Gastroesophageal sphincter (tissue), 4 donors: ENCODE results near the gene MXD3. TPM values are rescaled to one million over a fixed set of nuclear protein-coding genes. Genes with fewer than 3 reads are reported as not detected.
A peak's percentile ranks its signal among the peaks of the same experiment; 100 is the strongest.

Experiments used
- ATAC-seq: fragments of 150-250 bp; one replicate; pipeline ENCODE4 v1.9.1; 2016; ENCODE audit warnings: mild to moderate bottlenecking, moderate library complexity
- H3K27ac ChIP-seq, 4 donors: fragments of 200-600 bp; sonication (generic) in 3 of 4; 1 replicate in 3 of 4; 2 replicates in 1 of 4; pipeline ENCODE4 v1.5.1; 2016 to 2019
- H3K27me3 ChIP-seq: fragments of 200-600 bp; sonication (generic); one replicate; pipeline ENCODE4 v1.5.1; 2019
- H3K36me3 ChIP-seq, 2 donors: fragments of 200-600 bp; sonication (generic); one replicate each; pipeline ENCODE4 v1.5.1; 2019; ENCODE audit warnings: control low read depth in 1 of 2
- H3K4me1 ChIP-seq, 3 donors: fragments of 200-600 bp; sonication (generic); 1 replicate in 2 of 3; 2 replicates in 1 of 3; pipeline ENCODE4 v1.5.1; 2016 to 2019; ENCODE audit warnings: control low read depth in 2 of 3
- H3K4me3 ChIP-seq, 2 donors: fragments of 200-600 bp; sonication (generic); one replicate each; pipeline ENCODE4 v1.5.1; 2019; ENCODE audit warnings: mild to moderate bottlenecking in 1 of 2, moderate library complexity in 1 of 2
- H3K9me3 ChIP-seq, 3 donors: fragments of 200-600 bp; sonication (generic); one replicate each; pipeline ENCODE4 v1.5.1; 2017 to 2019; ENCODE audit warnings: control low read depth in 2 of 3
- CTCF ChIP-seq, 4 experiments: fragments of 200-600 bp in 2 of 4; fragments of 450-650 bp in 2 of 4; sonication (generic) in 1 of 4; IDR thresholded peaks; one replicate each; pipeline ENCODE4 v1.5.1; 2017 to 2019; ENCODE audit warnings: antibody characterized with exemption in 4 of 4, mild to moderate bottlenecking in 2 of 4, moderate library complexity in 2 of 4
- EP300 ChIP-seq: sonication (generic); formaldehyde crosslinking; IDR thresholded peaks from one replicate; pipeline ENCODE4 v1.6.1; 2017; ENCODE audit warnings: antibody characterized with exemption, mild to moderate bottlenecking
- POLR2A ChIP-seq, 2 donors: fragments of 450-650 bp; IDR thresholded peaks; one replicate each; pipeline ENCODE4 v1.6.1; 2017; ENCODE audit warnings: antibody characterized with exemption in 2 of 2, mild to moderate bottlenecking in 2 of 2, moderate library complexity in 1 of 2
- POLR2AphosphoS5 ChIP-seq: sonication (generic); formaldehyde crosslinking; IDR thresholded peaks from one replicate; pipeline ENCODE4 v1.6.1; 2017; ENCODE audit warnings: antibody characterized with exemption
- WGBS, 2 donors: methylation state at CpG; one replicate each; pipeline ENCODE4 v1.1.5; 2018; ENCODE audit warnings: low coverage in 1 of 2; 5-methylcytosine and 5-hydroxymethylcytosine counted together
- total RNA-seq, 4 donors: library from RNA; depleted of rRNA; stranded (reverse); fragments of >200 nt; gene quantifications; one replicate each; pipeline ENCODE4 v1.1.0, GENCODE V29; 2016

MXD3 gene
- total RNA-seq, 4 donors from 2014 or later, result 1.7 to 10.9 (median 6.3) TPM

GRCh38 chr5:177311392-177311722, 341 bp downstream of the MXD3 start:
- Histone ChIP-seq H3K27me3 (no peaks in the 10 kb centered on the region), H3K9me3 (no peaks in the 10 kb centered on the region), H3K4me1 (peaks cover 0 to 28% (median 18%) of the 10 kb centered on the region in 3 donors), H3K36me3 (peaks cover 0 to 17% of the 10 kb centered on the region in 2 donors), H3K27ac (peak overlapping the region in 2 of 4 donors; percentile 56 to 74), H3K4me3 (peak overlapping the region; percentile 36 to 63)
- no peak for TF ChIP-seq POLR2A (IDR thresholded peaks at IDR 0.05)
- TF ChIP-seq EP300, result no peak
- TF ChIP-seq CTCF (IDR thresholded peaks at IDR 0.05), result no peak
- no peak for TF ChIP-seq POLR2AphosphoS5
- WGBS, 2 donors, result no CpG with 5 or more reads among the region's 23 CpGs
- peak; percentile 2 for ATAC-seq

GRCh38 chr5:177310757-177311391, 824 bp downstream of the MXD3 start:
- ATAC-seq, result no peak
- H3K27ac ChIP-seq, result peak overlapping the region in 1 of 4 donors; percentile 74
- 16 to 33% methylated on average over 5 to 8 of the region's 20 CpGs for WGBS, 2 donors
- TF ChIP-seq CTCF (IDR thresholded peaks at IDR 0.05) (no peak), POLR2A (IDR thresholded peaks at IDR 0.05) (no peak), POLR2AphosphoS5 (no peak), EP300 (no peak)
- peaks cover 0 to 22% of the 10 kb centered on the region in 2 donors for H3K36me3 ChIP-seq
- peaks cover 0 to 32% (median 18%) of the 10 kb centered on the region in 3 donors for H3K4me1 ChIP-seq
- no peaks in the 10 kb centered on the region for H3K27me3 ChIP-seq
- no peaks in the 10 kb centered on the region for H3K9me3 ChIP-seq
- peak overlapping the region in 1 of 2 donors; percentile 63 for H3K4me3 ChIP-seq

- H3K27ac ChIP-seq, result no peak overlapping the region
- no peaks in the 10 kb centered on the region for H3K9me3 ChIP-seq
- peaks cover 0 to 27% of the 10 kb centered on the region in 2 donors for H3K36me3 ChIP-seq
- H3K4me3 ChIP-seq, result no peak overlapping the region
- ATAC-seq, result no peak
- WGBS, 2 donors, result 80 to 89% methylated on average over 1 to 3 of the region's 13 CpGs
- H3K4me1 ChIP-seq, result peaks cover 0 to 38% (median 18%) of the 10 kb centered on the region in 3 donors
- TF ChIP-seq POLR2AphosphoS5 (no peak), CTCF (IDR thresholded peaks at IDR 0.05) (no peak), POLR2A (IDR thresholded peaks at IDR 0.05) (no peak), EP300 (no peak)
- no peaks in the 10 kb centered on the region for H3K27me3 ChIP-seq
Measured at GRCh38 chr5:177310332-177310731, 1.4 kb downstream of the MXD3 start.

- 83% methylated on average over 1 of the region's 10 CpGs; no CpG with 5 or more reads in 1 of the 2 donors for WGBS, 2 donors
- TF ChIP-seq EP300 (no peak), POLR2AphosphoS5 (no peak), CTCF (IDR thresholded peaks at IDR 0.05) (peak in 3 of 4 experiments; percentile 65 to 84 (median 70))
- H3K27me3 ChIP-seq, result no peaks in the 10 kb centered on the region
- no peaks in the 10 kb centered on the region for H3K9me3 ChIP-seq
- peaks cover 0 to 45% (median 19%) of the 10 kb centered on the region in 3 donors for H3K4me1 ChIP-seq
- no peak overlapping the region for H3K27ac ChIP-seq
- no peak for ATAC-seq
- H3K36me3 ChIP-seq, result peaks cover 0 to 31% of the 10 kb centered on the region in 2 donors
- H3K4me3 ChIP-seq, result no peak overlapping the region
Measured at GRCh38 chr5:177309351-177310191, 2.1 kb downstream of the MXD3 start.
